Activated effector memory CD4-positive, alpha-beta T cell treated with Interleukin-2 at 50 U/mL for 16 hours (primary cell): Measurements from ENCODE around the gene CPZ.

Source experiments
- DNase-seq: peaks from one replicate; pipeline ENCODE4 v3.0.0-alpha.2; 2020

The CPZ gene

GRCh38 chr4:8581094-8581861, 11.3 kb upstream of the CPZ start:
- no peak for DNase-seq

DNA sequence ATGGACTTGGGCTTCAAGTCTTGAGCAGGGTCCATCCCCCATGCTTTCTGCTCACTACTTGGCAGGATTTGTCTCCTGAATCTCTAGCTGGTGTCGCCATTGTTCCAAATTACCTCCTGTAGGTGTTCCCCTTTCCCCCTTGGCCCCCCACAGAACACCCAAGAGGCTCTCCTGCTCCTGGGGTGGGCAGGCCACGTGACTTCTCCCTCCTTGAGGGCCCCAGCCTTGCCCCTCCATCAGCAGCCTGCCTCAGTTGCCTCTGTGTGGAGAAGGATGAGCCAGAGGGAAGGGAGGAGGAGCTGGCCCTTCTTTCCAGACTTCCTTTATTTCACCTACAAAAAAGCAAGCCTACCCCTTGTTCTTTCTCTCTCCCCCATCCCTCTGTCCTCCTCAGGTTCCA, 10.5 kb upstream of the CPZ start:
- DNase-seq, result no peak

DNA sequence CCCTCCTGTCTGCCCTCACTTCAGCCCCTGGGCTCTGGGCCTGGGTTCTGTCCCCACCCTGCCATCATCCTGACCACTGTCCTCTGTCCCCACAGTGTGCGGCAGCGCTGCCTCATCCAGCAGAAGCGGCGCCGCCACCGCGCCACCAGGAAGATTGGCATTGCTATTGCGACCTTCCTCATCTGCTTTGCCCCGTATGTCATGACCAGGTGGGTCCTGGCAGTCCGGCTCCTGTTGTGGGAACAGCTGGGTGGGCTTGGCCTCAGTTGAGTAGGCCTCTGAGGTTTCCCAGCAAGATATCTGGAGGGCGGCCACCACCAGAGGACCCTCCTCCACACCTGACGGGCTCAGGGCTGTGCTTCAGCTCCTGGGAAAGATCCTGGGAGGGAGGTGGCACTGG, 10.1 kb upstream of the CPZ start:
- no peak for DNase-seq

GRCh38 chr4:8582941-8583654, 9.5 kb upstream of the CPZ start:
- DNase-seq, result no peak

GRCh38 chr4:8583655-8584025, 8.9 kb upstream of the CPZ start:
- DNase-seq, result no peak

- no peak for DNase-seq
Observed at GRCh38 chr4:8585186-8585585, 7.4 kb upstream of the CPZ start.

- no peak for DNase-seq
Observed at GRCh38 chr4:8585721-8586212, 6.8 kb upstream of the CPZ start.

DNA sequence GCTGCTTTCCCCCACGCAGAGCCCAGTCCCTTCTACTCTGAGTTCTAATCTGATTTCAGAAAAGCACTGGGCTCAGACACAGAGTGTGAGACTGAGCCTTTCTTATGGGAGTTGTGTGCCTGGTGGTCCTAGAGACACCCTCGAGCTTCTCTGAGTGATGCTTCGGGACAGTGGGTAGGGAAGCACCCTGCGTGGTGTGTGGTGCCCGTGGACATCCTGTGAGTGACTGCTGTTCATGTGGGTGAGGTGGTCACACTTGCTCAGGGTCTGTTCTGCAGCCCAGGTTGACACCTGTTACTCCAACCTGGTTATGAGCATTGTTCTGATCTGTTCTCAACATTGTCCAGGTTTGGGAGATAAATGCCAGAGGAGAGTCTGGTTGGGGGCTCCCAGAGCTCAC, 6.3 kb upstream of the CPZ start:
- DNase-seq, result no peak

DNA sequence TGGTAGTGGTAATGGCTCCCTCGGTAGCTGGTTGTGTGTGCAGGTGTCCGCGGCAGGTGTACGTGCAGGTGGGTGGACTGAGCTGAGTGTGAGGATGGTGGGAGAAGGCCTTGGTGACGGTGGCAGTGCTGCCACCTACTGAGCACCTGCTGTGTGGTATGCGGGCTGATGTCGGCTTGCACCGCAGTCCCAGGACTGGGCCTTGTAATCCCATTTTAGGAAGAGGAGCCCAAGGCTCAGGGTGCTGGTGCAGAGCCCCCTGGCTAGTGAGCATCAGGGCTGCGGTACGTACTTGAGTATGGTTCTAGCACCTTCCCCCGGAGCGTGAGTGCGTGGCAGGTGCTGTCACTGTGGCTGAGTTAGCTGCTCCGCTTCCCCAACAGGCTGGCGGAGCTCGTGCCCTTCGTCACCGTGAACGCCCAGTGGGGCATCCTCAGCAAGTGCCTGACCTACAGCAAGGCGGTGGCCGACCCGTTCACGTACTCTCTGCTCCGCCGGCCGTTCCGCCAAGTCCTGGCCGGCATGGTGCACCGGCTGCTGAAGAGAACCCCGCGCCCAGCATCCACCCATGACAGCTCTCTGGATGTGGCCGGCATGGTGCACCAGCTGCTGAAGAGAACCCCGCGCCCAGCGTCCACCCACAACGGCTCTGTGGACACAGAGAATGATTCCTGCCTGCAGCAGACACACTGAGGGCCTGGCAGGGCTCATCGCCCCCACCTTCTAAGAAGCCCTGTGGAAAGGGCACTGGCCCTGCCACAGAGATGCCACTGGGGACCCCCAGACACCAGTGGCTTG, 5.7 kb upstream of the CPZ start:
- DNase-seq, result no peak

DNA sequence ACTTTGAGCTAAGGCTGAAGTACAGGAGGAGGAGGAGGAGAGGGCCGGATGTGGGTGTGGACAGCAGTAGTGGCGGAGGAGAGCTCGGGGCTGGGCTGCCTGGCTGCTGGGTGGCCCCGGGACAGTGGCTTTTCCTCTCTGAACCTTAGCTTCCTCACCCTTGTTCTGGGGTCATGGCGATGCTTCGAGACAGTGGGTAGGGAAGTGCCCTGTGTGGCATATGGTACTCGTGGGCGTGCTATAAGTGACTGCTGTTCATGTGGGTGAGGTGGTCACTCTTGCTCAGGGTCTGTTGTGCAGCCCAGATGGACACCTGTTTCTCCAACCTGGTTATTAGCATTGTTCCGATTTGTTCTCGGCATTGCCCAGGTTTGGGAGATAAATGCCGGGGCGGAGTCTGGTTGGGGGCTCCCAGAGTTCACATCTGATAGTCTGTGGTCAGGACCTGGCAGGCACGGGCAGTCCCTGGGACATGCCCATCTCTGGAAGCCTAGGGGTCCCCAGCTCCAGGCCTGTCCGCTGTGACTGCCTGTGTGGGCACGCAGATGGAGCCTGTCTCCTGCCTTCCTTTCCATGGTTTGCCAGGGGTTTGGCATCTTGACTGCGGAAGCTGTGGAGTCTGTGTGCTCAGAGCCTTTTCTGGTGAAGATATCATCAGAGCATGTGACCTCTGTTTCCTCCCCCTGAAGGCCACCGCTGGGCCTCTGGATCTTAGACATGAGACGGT, 4.9 kb upstream of the CPZ start:
- DNase-seq, result no peak

GRCh38 chr4:8588196-8588470, 4.4 kb upstream of the CPZ start:
- DNase-seq, result no peak

DNA sequence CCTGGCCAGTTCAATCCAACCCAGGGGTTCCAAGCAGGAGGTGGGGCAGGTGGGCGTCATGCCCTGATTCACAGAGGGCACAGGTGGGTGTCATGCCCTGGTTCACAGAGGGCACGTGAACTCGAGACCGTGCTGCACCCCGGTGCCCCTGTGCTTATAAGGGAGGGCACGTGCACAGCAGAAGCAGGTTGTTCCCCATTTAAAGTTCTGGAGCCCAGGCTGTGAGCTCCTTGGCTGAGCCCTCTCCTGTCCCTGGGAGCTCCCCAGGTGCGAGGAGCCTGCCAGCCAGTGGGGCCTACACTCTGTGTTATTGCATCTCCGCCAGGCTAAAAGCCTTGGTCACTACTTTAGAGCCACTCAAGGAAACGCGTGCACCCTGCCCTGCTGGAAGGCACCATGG, 3.2 kb upstream of the CPZ start:
- DNase-seq, result no peak

DNA sequence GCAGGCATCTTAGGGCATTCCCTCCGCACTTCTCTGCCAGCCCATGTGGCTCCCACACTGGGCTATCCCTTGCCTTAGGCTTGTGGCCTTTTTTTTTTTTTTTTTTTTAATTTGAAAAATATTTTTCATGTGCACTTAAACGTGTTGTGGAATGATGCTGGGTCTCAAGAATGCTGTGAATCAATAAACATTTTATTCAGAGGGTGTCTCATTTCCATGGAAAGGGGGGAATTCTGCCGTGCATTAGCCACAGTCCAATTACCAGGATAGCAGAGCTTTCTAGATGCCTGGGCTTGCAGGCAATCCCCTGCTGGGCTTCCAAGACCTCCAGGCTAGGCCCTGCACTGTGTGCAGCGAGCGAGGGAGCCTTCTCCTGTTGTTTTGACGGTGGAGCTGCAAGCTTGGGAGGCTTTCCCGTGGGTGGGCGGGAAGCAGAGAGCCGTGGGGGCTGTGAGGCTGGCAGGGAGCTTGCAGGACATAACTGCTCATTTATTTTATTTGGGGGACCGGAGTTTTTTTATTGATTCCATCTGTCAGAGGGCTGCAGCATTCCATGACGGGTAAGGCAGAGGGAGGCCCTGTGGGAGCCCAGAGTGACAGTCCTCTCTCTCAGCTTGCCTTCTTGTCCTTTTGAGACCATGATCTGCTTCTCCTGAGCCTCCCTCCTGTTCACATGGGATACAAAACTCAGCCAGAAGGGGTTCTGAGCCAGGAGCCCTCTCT, 2.6 kb upstream of the CPZ start:
- no peak for DNase-seq

DNA sequence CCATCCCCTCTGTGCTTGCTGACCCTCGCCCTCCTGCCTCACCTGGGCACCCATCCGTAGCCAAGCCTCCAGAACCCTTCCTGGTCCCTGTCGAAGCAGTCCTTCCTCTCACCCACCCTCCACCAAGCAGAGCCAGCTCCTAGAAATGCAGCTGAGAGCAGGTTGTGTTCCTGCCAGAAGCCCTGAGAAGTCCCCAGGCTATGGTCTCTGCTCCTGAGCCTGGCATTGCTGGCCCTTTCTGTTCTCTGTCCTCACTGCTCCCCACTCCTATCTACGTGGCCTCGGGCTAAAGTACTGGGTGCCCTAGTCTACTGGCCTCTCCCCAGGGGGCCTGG, 2.1 kb upstream of the CPZ start:
- no peak for DNase-seq

DNA sequence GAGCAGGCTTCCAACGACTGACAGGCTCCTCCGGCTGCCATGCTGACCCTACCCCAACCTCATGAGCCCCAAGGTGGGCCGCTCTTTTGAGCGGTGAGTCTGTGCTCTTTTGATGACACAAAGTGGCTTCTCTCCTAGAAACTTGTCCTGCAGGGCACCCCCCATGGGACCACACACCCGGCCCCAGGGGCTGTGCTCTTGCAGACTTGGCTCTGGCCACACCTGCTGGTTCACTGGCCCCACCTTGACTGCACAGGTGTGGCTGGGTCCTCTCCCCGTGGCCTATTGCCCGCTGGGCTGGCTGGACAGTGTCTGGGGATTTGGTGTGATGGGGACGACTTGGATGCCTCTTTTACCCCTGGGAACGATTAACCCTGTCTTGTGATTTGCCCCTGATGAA, 1.5 kb upstream of the CPZ start:
- DNase-seq, result no peak

DNA sequence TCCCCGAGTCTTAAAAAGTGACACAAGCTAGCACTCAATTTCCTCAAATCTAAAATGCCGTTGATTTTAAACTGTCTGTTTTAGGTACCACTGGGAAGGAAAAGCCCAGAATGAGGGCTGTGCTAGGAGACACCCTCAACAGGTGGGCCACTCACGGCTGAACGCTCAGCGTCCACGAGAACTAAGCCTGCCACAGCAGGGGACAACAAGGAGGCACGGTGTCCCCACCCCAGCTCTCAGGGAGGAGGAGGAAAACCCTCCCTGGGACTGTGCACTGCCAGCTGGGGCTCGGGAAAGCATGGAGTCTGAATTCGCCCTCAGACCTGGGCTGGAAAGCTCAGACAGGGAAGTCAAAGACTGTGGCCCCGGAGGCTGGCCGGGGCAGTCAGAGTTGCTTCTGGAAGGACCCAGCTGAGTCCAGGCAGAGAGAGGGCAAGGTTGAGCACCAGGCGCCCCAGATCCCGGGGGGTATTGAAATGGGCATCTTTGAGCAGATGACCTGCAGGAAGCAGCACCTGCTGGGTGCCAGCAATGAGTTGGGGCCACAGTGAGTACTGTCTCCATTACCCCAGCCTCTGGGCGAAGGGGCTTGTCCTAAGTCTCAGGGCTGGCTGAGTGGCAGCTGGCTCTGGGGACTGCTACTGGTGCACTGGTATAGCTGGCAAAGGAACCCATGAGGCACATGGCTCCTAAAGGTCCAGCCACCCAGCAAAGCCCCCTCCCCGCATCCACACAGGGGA, 769 bp upstream of the CPZ start:
- DNase-seq, result no peak

DNA sequence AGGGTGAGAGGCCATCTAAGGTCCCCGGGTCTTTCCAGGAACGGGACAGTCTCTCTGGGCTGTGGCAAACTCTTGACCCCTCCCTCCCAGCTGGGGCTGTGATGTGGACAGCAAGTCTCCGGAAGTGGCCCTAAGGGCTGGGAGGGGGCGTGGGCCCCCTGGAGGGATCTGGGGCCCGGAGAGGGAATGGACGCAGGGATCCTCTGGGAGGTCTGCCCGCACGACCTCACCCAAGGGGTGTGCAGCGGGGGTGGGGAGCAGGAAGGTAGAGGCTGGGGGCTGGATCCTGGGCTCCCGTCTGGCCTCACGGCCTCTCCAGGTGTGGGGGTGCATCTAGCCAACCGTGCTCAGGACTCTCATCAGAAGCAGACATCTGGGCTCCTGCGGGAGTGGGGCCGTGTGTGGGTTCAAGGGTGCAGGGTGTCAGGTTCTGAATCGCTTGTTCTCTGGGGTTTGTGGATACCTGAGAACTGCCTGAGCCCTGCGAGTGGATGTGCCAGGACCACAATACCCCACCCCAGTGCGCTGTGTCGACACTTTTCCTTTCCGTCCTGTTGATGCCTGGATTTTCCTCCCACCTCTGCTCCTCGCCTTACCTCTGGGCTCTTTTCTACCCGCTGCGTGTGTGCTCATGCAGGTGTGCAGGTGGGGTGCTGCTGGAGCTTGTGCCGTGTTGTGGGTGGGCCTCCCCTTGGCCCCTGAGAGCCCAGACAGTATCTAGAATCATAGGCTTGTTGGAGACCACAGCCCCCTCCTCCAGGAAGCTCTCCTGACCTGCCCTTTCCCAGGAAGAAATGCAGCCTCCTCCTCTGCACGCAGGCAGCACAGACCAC, 915 bp downstream of the CPZ start:
- no peak for DNase-seq

DNA sequence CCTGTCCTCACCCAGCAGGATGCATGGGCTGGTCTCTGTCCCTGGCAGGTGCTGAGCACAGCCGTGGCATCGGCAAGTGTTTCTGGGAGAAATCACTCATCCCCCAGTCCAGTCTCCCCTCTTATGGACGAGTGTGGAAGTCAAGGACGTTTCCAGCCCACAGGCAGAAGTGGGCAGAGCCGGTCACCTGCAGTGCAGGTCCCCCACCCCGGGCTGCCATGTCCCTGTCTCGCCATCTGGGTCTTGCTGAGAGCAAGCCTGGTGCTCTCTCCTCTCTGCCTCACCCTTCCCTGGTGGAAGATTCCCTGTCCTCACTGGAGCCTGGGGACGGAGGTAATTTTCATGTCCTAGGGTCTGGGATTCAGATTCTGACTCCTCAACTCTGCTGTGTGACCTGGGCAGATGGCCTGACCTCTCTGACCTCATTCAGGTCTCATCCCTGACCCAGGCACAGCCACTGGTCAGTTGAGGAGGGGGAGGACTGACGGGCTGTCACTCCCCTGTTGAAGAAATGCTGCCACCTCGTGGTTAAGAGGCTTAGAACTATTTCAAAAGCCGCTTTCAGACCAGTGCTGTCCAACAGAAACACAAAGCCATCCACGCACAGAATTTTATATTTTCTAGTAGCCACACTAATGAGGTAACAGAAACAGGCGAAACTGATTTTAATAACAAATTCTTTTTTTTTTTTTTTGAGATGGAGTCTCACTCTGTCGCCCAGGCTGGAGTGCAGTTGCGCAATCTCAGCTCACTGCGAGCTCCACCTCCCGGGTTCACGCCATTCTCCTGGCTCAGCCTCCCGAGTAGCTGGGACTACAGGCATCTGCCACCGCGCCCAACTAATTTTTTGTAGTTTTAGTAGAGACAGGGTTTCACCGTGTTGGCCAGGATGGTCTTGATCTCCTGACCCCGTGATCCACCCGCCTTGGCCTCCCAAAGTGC, 1.8 kb downstream of the CPZ start:
- no peak for DNase-seq

- DNase-seq, result no peak
Observed at GRCh38 chr4:8595237-8596087, 2.9 kb downstream of the CPZ start.
